HFFc6 (cell line): Measurements from ENCODE around the gene ABT1. TPM values are rescaled to one million over a fixed set of nuclear protein-coding genes. Genes with fewer than 3 reads are reported as not detected.

Source experiments
- DNase-seq: peaks from one replicate; pipeline ENCODE4 v3.0.0-alpha.2; 2018
- H3K27ac Mint-ChIP-seq: 2 replicates; pipeline ENCODE4 v1.8.0; 2020; ENCODE audit warnings: mild to moderate bottlenecking, mixed read lengths
- H3K27me3 Mint-ChIP-seq: 2 replicates; pipeline ENCODE4 v1.8.0; 2021; ENCODE audit warnings: mild to moderate bottlenecking, moderate library complexity, mixed read lengths; ENCODE audit not compliant: insufficient read depth
- H3K36me3 Mint-ChIP-seq: 2 replicates; pipeline ENCODE4 v1.8.0; 2021; ENCODE audit warnings: low read depth, mixed read lengths
- H3K4me1 Mint-ChIP-seq: 2 replicates; pipeline ENCODE4 v1.8.0; 2020; ENCODE audit warnings: low read depth, mixed read lengths
- H3K4me3 Mint-ChIP-seq: 2 replicates; pipeline ENCODE4 v1.8.0; 2020; ENCODE audit warnings: mild to moderate bottlenecking, moderate library complexity, mixed read lengths
- H3K9me3 Mint-ChIP-seq: 2 replicates; pipeline ENCODE4 v1.8.0; 2020; ENCODE audit warnings: mild to moderate bottlenecking, mixed read lengths
- total RNA-seq, 6 experiments: library from RNA; stranded (reverse); fragmentation: NEBNext Ultra II Directional; extraction: Animal tissue kit (Norgen Biotek cat#: 25700); gene quantifications; 2 replicates in 1 of 6; 3 replicates in 5 of 6; pipeline ENCODE4 v1.2.3, GENCODE V29; 2021
- TF ChIP-seq, protein P1 (sequence below): fragments of 200-600 bp; sonication (generic); IDR thresholded peaks from 2 replicates; pipeline ENCODE4 v1.5.0; 2021; ENCODE audit warnings: antibody characterized with exemption, mild to moderate bottlenecking

Gene ABT1
- total RNA-seq, 6 experiments from 2014 or later = 14.2 to 17.2 (median 15.5) TPM

DNA sequence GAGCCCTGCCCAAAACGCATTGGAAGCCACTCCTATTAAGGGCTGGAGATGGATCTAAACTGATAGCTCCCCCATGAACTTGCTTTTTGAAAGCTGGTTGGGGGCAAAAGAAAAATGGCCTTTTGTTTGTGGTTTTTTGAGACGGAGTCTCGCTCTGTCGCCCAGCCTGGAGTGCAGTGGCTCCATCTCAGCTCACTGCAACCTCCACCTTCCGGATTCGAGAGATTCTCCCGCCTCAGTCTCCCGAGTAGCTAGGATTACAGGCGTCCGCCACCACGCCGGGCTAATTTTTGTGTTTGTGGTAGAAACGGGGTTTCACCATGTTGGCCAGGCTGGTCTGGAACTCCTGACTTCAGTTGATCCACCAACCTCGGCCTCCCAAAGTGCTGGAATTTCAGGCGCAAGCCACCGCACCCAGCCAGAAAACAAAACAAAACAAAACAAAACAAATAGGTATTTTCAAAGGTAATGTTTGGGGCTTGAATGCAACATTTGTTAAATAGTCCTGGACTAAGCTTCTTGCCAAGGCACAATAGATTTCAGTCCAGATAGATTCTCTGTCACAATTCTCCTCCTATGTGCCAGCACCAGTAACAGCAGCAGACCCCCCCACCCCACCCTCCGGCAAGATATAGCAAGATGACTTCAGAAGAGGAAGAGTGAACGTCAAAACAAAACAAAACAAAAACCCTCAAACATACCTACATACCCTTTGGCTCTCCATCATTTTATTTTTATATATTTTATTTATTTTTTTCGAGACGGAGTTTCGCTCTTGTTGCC lies 26.5 kb upstream of the ABT1 start:
- no peak overlapping the region for H3K27ac Mint-ChIP-seq

DNA sequence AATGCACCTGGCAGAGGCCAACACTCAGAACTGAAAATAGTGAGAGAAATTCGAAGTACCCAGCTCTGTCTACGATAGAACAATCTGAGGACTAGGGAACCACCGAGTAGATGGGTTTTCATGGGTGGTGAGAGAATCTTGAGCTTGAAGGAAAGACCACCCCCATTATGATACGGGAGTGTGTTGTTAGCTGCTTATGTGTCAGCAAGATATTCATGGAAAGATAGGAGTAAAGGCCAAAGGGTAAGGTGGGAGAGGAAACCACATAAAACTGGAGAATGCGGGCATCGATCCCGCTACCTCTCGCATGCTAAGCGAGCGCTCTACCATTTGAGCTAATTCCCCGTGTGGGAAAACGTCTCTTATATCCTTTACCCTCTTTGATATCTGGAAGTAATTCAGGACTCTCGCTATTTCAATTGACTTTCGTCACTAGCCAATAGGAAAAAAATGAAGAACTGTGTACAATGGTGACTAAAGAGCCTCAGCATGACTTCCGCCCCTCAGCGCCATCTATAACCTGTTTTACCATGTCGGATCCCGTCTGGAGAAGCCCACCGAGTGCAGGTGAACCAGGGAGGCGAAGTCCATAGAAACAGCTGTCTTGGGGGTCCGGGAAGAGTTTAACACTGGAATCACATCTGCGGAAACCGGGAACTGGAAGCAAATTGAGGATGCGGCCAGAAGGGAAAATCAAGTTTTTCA lies 25.0 kb upstream of the ABT1 start:
- Mint-ChIP-seq H3K4me1 (peaks cover 44% of the 10 kb centered on the region), H3K27me3 (peaks cover 14% of the 10 kb centered on the region), H3K36me3 (no peaks in the 10 kb centered on the region), H3K4me3 (peak overlapping the region; percentile 94), H3K9me3 (0 out of 2 replicates have a peak, but pooled peaks cover 3% of the 10 kb centered on the region), H3K27ac (peak overlapping the region; percentile 92)
- peak; percentile 90 for DNase-seq
- TF ChIP-seq, protein P1, sequence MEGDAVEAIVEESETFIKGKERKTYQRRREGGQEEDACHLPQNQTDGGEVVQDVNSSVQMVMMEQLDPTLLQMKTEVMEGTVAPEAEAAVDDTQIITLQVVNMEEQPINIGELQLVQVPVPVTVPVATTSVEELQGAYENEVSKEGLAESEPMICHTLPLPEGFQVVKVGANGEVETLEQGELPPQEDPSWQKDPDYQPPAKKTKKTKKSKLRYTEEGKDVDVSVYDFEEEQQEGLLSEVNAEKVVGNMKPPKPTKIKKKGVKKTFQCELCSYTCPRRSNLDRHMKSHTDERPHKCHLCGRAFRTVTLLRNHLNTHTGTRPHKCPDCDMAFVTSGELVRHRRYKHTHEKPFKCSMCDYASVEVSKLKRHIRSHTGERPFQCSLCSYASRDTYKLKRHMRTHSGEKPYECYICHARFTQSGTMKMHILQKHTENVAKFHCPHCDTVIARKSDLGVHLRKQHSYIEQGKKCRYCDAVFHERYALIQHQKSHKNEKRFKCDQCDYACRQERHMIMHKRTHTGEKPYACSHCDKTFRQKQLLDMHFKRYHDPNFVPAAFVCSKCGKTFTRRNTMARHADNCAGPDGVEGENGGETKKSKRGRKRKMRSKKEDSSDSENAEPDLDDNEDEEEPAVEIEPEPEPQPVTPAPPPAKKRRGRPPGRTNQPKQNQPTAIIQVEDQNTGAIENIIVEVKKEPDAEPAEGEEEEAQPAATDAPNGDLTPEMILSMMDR = no peak

More for the DNA sequence above, 26.5 kb upstream of the ABT1 start:
- Mint-ChIP-seq H3K4me3 (no peak overlapping the region; the same call in 1 of the 2 replicates), H3K36me3 (no peaks in the 10 kb centered on the region), H3K9me3 (0 out of 2 replicates have a peak, but pooled peaks cover 3% of the 10 kb centered on the region), H3K4me1 (peaks cover 31% of the 10 kb centered on the region), H3K27me3 (peaks cover 14% of the 10 kb centered on the region)
- DNase-seq = no peak
- TF ChIP-seq, protein P1 = no peak

GRCh38 chr6:26575494-26575939 lies 21.2 kb upstream of the ABT1 start:
- no peaks in the 10 kb centered on the region for H3K36me3 Mint-ChIP-seq
- peaks cover 8% of the 10 kb centered on the region for H3K9me3 Mint-ChIP-seq
- peaks cover 13% of the 10 kb centered on the region for H3K27me3 Mint-ChIP-seq
- no peak overlapping the region for H3K4me3 Mint-ChIP-seq
- H3K4me1 Mint-ChIP-seq = peaks cover 42% of the 10 kb centered on the region
- DNase-seq = peak; percentile 69
- H3K27ac Mint-ChIP-seq = no peak overlapping the region
- TF ChIP-seq, protein P1 = 0 out of 2 replicates have a peak, but pooled peaks have one; percentile 17

DNA sequence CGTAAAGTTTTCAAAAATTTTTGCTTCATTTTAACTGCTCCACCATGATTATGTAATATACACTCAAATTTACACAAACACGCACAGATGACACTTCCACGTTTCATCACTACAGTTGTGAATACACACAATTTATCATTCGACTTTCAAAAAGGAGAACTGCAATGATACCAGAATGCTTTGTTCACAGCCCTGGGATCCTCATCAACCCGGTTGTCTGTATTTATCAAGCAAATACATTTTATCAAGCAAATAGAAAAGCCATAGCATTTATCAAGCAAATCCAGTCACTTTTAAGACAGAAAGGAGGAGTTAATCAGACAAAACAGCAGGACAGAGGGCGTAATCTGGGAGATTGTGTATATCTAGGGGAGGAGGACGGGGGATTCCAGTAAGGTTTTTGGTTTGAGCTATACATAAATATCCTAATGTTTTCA lies 20.3 kb upstream of the ABT1 start:
- Mint-ChIP-seq H3K27me3 (peaks cover 13% of the 10 kb centered on the region), H3K9me3 (peaks cover 8% of the 10 kb centered on the region), H3K27ac (peak overlapping the region; percentile 67; the same call in 1 of the 2 replicates), H3K4me1 (peaks cover 39% of the 10 kb centered on the region), H3K4me3 (peak overlapping the region; percentile 96), H3K36me3 (no peaks in the 10 kb centered on the region)
- TF ChIP-seq, protein P1 = no peak
- no peak for DNase-seq

- peak overlapping the region; percentile 96 for H3K4me3 Mint-ChIP-seq
- H3K27ac Mint-ChIP-seq = peak overlapping the region; percentile 67
- TF ChIP-seq, protein P1 = no peak
- peaks cover 37% of the 10 kb centered on the region for H3K4me1 Mint-ChIP-seq
- DNase-seq = peak; percentile 86
- H3K36me3 Mint-ChIP-seq = no peaks in the 10 kb centered on the region
- peaks cover 13% of the 10 kb centered on the region for H3K27me3 Mint-ChIP-seq
- H3K9me3 Mint-ChIP-seq = peaks cover 8% of the 10 kb centered on the region
Measured at GRCh38 chr6:26576929-26577719, 19.6 kb upstream of the ABT1 start.
